ENCODE data around the gene ELOVL7. TPM values are rescaled to one million over a fixed set of nuclear protein-coding genes. Genes with fewer than 3 reads are reported as not detected.
"Not testable (repeated sequence)": the region's sequence is repeated elsewhere in the genome, so short reads cannot be mapped to it uniquely, and the experiment has no call there.

The ELOVL7 gene
- total RNA-seq, 1 donor from 2014 or later, result 0.68 TPM

GRCh38 chr5:60803712-60804111 lies 40.4 kb downstream of the ELOVL7 start:
- H3K27ac Mint-ChIP-seq, result no peak overlapping the region
- H3K9me3 Mint-ChIP-seq, result no peaks in the 10 kb centered on the region
- intact Hi-C loops (cut with micrococcal nuclease), result no loop called here
- peaks cover 2% of the 10 kb centered on the region for H3K27me3 Mint-ChIP-seq (ENCODE audit: low read depth)
- DNase-seq (ENCODE audit: low spot score), result no peak
- no peaks in the 10 kb centered on the region for H3K36me3 Mint-ChIP-seq (ENCODE audit: low read depth)
- no peak overlapping the region for H3K4me3 Mint-ChIP-seq (ENCODE audit: low read depth)
- H3K4me1 Mint-ChIP-seq (ENCODE audit: low read depth), result no peaks in the 10 kb centered on the region

- intact Hi-C loops (cut with micrococcal nuclease), result no loop called here
- Mint-ChIP-seq H3K27ac (no peak overlapping the region), H3K9me3 (no peaks in the 10 kb centered on the region), H3K4me3 (ENCODE audit: low read depth) (no peak overlapping the region), H3K27me3 (ENCODE audit: low read depth) (no peaks in the 10 kb centered on the region), H3K36me3 (ENCODE audit: low read depth) (no peaks in the 10 kb centered on the region), H3K4me1 (ENCODE audit: low read depth) (no peaks in the 10 kb centered on the region)
- DNase-seq (ENCODE audit: low spot score), result no peak
These were observed 41.1 kb downstream of the ELOVL7 start for GRCh38 chr5:60802986-60803385.

- no peak overlapping the region for H3K27ac Mint-ChIP-seq
- no peaks in the 10 kb centered on the region for H3K36me3 Mint-ChIP-seq (ENCODE audit: low read depth)
These were observed 41.8 kb downstream of the ELOVL7 start for GRCh38 chr5:60802226-60802625.

GRCh38 chr5:60797482-60798153 lies 46.5 kb downstream of the ELOVL7 start:
- Mint-ChIP-seq H3K9me3 (no peaks in the 10 kb centered on the region), H3K4me3 (ENCODE audit: low read depth) (no peak overlapping the region), H3K27me3 (ENCODE audit: low read depth) (no peaks in the 10 kb centered on the region), H3K36me3 (ENCODE audit: low read depth) (no peaks in the 10 kb centered on the region), H3K4me1 (ENCODE audit: low read depth) (no peaks in the 10 kb centered on the region), H3K27ac (no peak overlapping the region)
- DNase-seq (ENCODE audit: low spot score), result no peak
- intact Hi-C loops (cut with micrococcal nuclease), result no loop called here

More at GRCh38 chr5:60802226-60802625, 41.8 kb downstream of the ELOVL7 start:
- DNase-seq (ENCODE audit: low spot score), result no peak
- no peaks in the 10 kb centered on the region for H3K27me3 Mint-ChIP-seq (ENCODE audit: low read depth)
- no peaks in the 10 kb centered on the region for H3K4me1 Mint-ChIP-seq (ENCODE audit: low read depth)
- H3K9me3 Mint-ChIP-seq, result no peaks in the 10 kb centered on the region
- intact Hi-C loops (cut with micrococcal nuclease), result no loop called here
- H3K4me3 Mint-ChIP-seq (ENCODE audit: low read depth), result no peak overlapping the region

GRCh38 chr5:60795424-60795950 lies 48.6 kb downstream of the ELOVL7 start:
- H3K27ac Mint-ChIP-seq; H3K27me3 Mint-ChIP-seq (ENCODE audit: low read depth); DNase-seq (ENCODE audit: low spot score); H3K4me1 Mint-ChIP-seq (ENCODE audit: low read depth); H3K4me3 Mint-ChIP-seq (ENCODE audit: low read depth); intact Hi-C loops (cut with micrococcal nuclease); H3K36me3 Mint-ChIP-seq (ENCODE audit: low read depth); H3K9me3 Mint-ChIP-seq: not testable (repeated sequence)

GRCh38 chr5:60794691-60795090 lies 49.4 kb downstream of the ELOVL7 start:
- Mint-ChIP-seq H3K27me3 (ENCODE audit: low read depth) (no peaks in the 10 kb centered on the region), H3K4me1 (ENCODE audit: low read depth) (no peaks in the 10 kb centered on the region), H3K9me3 (no peaks in the 10 kb centered on the region), H3K27ac (no peak overlapping the region), H3K4me3 (ENCODE audit: low read depth) (no peak overlapping the region), H3K36me3 (ENCODE audit: low read depth) (no peaks in the 10 kb centered on the region)
- intact Hi-C loops (cut with micrococcal nuclease), result no loop called here
- no peak for DNase-seq (ENCODE audit: low spot score)

GRCh38 chr5:60792438-60792837 lies 51.6 kb downstream of the ELOVL7 start:
- Mint-ChIP-seq H3K4me3 (ENCODE audit: low read depth) (no peak overlapping the region), H3K4me1 (ENCODE audit: low read depth) (no peaks in the 10 kb centered on the region)

GRCh38 chr5:60789551-60789950 lies 54.5 kb downstream of the ELOVL7 start:
- Mint-ChIP-seq H3K9me3 (no peaks in the 10 kb centered on the region), H3K4me1 (ENCODE audit: low read depth) (no peaks in the 10 kb centered on the region), H3K4me3 (ENCODE audit: low read depth) (no peak overlapping the region), H3K27ac (no peak overlapping the region), H3K36me3 (ENCODE audit: low read depth) (no peaks in the 10 kb centered on the region), H3K27me3 (ENCODE audit: low read depth) (no peaks in the 10 kb centered on the region)
- intact Hi-C loops (cut with micrococcal nuclease), result no loop called here
- DNase-seq (ENCODE audit: low spot score), result no peak

More at GRCh38 chr5:60792438-60792837, 51.6 kb downstream of the ELOVL7 start:
- H3K36me3 Mint-ChIP-seq (ENCODE audit: low read depth), result no peaks in the 10 kb centered on the region
- no peaks in the 10 kb centered on the region for H3K9me3 Mint-ChIP-seq
- DNase-seq (ENCODE audit: low spot score), result no peak
- H3K27ac Mint-ChIP-seq, result no peak overlapping the region
- intact Hi-C loops (cut with micrococcal nuclease), result no loop called here
- H3K27me3 Mint-ChIP-seq (ENCODE audit: low read depth), result no peaks in the 10 kb centered on the region

- no peaks in the 10 kb centered on the region for H3K9me3 Mint-ChIP-seq
- intact Hi-C loops (cut with micrococcal nuclease), result no loop called here
- no peak overlapping the region for H3K27ac Mint-ChIP-seq
- H3K4me3 Mint-ChIP-seq (ENCODE audit: low read depth), result no peak overlapping the region
- no peak for DNase-seq (ENCODE audit: low spot score)
- H3K4me1 Mint-ChIP-seq (ENCODE audit: low read depth), result no peaks in the 10 kb centered on the region
- no peaks in the 10 kb centered on the region for H3K27me3 Mint-ChIP-seq (ENCODE audit: low read depth)
- H3K36me3 Mint-ChIP-seq (ENCODE audit: low read depth), result no peaks in the 10 kb centered on the region
These were observed 55.1 kb downstream of the ELOVL7 start for GRCh38 chr5:60788863-60789513.

- no peaks in the 10 kb centered on the region for H3K9me3 Mint-ChIP-seq
- no peak overlapping the region for H3K27ac Mint-ChIP-seq
- H3K27me3 Mint-ChIP-seq (ENCODE audit: low read depth), result peaks cover 2% of the 10 kb centered on the region
- DNase-seq (ENCODE audit: low spot score), result no peak
- intact Hi-C loops (cut with micrococcal nuclease), result no loop called here
- H3K36me3 Mint-ChIP-seq (ENCODE audit: low read depth), result no peaks in the 10 kb centered on the region
- no peaks in the 10 kb centered on the region for H3K4me1 Mint-ChIP-seq (ENCODE audit: low read depth)
- no peak overlapping the region for H3K4me3 Mint-ChIP-seq (ENCODE audit: low read depth)
These were observed 64.6 kb downstream of the ELOVL7 start for GRCh38 chr5:60779466-60779865.

GRCh38 chr5:60776343-60776742 lies 67.7 kb downstream of the ELOVL7 start:
- Mint-ChIP-seq H3K27ac (no peak overlapping the region), H3K4me1 (ENCODE audit: low read depth) (no peaks in the 10 kb centered on the region), H3K4me3 (ENCODE audit: low read depth) (no peak overlapping the region), H3K27me3 (ENCODE audit: low read depth) (peaks cover 2% of the 10 kb centered on the region), H3K36me3 (ENCODE audit: low read depth) (no peaks in the 10 kb centered on the region), H3K9me3 (no peaks in the 10 kb centered on the region)
- intact Hi-C loops (cut with micrococcal nuclease), result no loop called here
- DNase-seq (ENCODE audit: low spot score), result no peak

- Mint-ChIP-seq H3K27ac (no peak overlapping the region), H3K4me3 (ENCODE audit: low read depth) (no peak overlapping the region), H3K27me3 (ENCODE audit: low read depth) (peaks cover 1% of the 10 kb centered on the region), H3K4me1 (ENCODE audit: low read depth) (no peaks in the 10 kb centered on the region), H3K36me3 (ENCODE audit: low read depth) (no peaks in the 10 kb centered on the region), H3K9me3 (no peaks in the 10 kb centered on the region)
- intact Hi-C loops (cut with micrococcal nuclease), result no loop called here
- no peak for DNase-seq (ENCODE audit: low spot score)
These were observed 78.9 kb downstream of the ELOVL7 start for GRCh38 chr5:60765019-60765709.

- intact Hi-C loops (cut with micrococcal nuclease), result no loop called here
- H3K27ac Mint-ChIP-seq, result no peak overlapping the region
- peaks cover 2% of the 10 kb centered on the region for H3K27me3 Mint-ChIP-seq (ENCODE audit: low read depth)
- H3K4me1 Mint-ChIP-seq (ENCODE audit: low read depth), result no peaks in the 10 kb centered on the region
- H3K4me3 Mint-ChIP-seq (ENCODE audit: low read depth), result no peak overlapping the region
- no peaks in the 10 kb centered on the region for H3K36me3 Mint-ChIP-seq (ENCODE audit: low read depth)
- DNase-seq (ENCODE audit: low spot score), result no peak
- H3K9me3 Mint-ChIP-seq, result no peaks in the 10 kb centered on the region
These were observed 81.0 kb downstream of the ELOVL7 start for GRCh38 chr5:60763061-60763460.

Data from activated T-helper 2 cell treated with anti-CD3 and anti-CD28 coated beads, Interferon-gamma antibody, Interleukin-2, Interleukin-4, amounts not matched to agents 10 μg/mL and 5 μg/mL and 100 μg/mL, durations not matched to agents 14 hours and 24 hours and 36 hours (primary cell).